ENCODE results near the gene FBLIM1.

FBLIM1 gene

GRCh38 chr1:15786581-15786980, 28.0 kb downstream of the FBLIM1 start:
- no peaks in the 10 kb centered on the region for H3K36me3 ChIP-seq (ENCODE audit: low read length)
- H3K27me3 ChIP-seq (ENCODE audit: low read length), result no peaks in the 10 kb centered on the region
- H4K20me1 ChIP-seq (ENCODE audit: low read depth, low read length), result no peaks in the 10 kb centered on the region
- no peaks in the 10 kb centered on the region for H3K9me3 ChIP-seq (ENCODE audit: insufficient read depth, low read length)
- H2AFZ ChIP-seq (ENCODE audit: low read depth, low read length, severe bottlenecking), result no peak overlapping the region
- no peak overlapping the region for H3K4me2 ChIP-seq (ENCODE audit: low read depth, low read length, poor library complexity, severe bottlenecking)
- H3K79me2 ChIP-seq (ENCODE audit: insufficient read depth, low read length), result no peaks in the 10 kb centered on the region
- H3F3A ChIP-seq (ENCODE audit: insufficient read depth), result no peaks in the 10 kb centered on the region
- TF ChIP-seq, protein P1, sequence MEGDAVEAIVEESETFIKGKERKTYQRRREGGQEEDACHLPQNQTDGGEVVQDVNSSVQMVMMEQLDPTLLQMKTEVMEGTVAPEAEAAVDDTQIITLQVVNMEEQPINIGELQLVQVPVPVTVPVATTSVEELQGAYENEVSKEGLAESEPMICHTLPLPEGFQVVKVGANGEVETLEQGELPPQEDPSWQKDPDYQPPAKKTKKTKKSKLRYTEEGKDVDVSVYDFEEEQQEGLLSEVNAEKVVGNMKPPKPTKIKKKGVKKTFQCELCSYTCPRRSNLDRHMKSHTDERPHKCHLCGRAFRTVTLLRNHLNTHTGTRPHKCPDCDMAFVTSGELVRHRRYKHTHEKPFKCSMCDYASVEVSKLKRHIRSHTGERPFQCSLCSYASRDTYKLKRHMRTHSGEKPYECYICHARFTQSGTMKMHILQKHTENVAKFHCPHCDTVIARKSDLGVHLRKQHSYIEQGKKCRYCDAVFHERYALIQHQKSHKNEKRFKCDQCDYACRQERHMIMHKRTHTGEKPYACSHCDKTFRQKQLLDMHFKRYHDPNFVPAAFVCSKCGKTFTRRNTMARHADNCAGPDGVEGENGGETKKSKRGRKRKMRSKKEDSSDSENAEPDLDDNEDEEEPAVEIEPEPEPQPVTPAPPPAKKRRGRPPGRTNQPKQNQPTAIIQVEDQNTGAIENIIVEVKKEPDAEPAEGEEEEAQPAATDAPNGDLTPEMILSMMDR (IDR thresholded peaks at IDR 0.05; ENCODE audit: insufficient read depth, low read length, poor library complexity, severe bottlenecking), result no peak
- no peak overlapping the region for H3K9ac ChIP-seq (ENCODE audit: low read length)
- H3K27ac ChIP-seq (ENCODE audit: low read depth, low read length), result no peak overlapping the region
- no peaks in the 10 kb centered on the region for H3K9me2 ChIP-seq (replicated peaks; ENCODE audit: insufficient read depth, low read length)
- no peak overlapping the region for H3K4me3 ChIP-seq (ENCODE audit: insufficient read depth, low read length, poor library complexity, severe bottlenecking)

- no peak overlapping the region for H2AFZ ChIP-seq (ENCODE audit: low read depth, low read length, severe bottlenecking)
- H3F3A ChIP-seq (ENCODE audit: insufficient read depth), result no peaks in the 10 kb centered on the region
- no peaks in the 10 kb centered on the region for H3K9me3 ChIP-seq (ENCODE audit: insufficient read depth, low read length)
- H3K79me2 ChIP-seq (ENCODE audit: insufficient read depth, low read length), result no peaks in the 10 kb centered on the region
- H3K4me2 ChIP-seq (ENCODE audit: low read depth, low read length, poor library complexity, severe bottlenecking), result no peak overlapping the region
- H3K27ac ChIP-seq (ENCODE audit: low read depth, low read length), result no peak overlapping the region
- H3K27me3 ChIP-seq (ENCODE audit: low read length), result no peaks in the 10 kb centered on the region
- H3K4me3 ChIP-seq (ENCODE audit: insufficient read depth, low read length, poor library complexity, severe bottlenecking), result no peak overlapping the region
- H3K9me2 ChIP-seq (replicated peaks; ENCODE audit: insufficient read depth, low read length), result no peaks in the 10 kb centered on the region
- H4K20me1 ChIP-seq (ENCODE audit: low read depth, low read length), result no peaks in the 10 kb centered on the region
- no peak for TF ChIP-seq EZH2phosphoT487 (conservative IDR thresholded peaks at IDR 0.05; ENCODE audit: low read length)
- TF ChIP-seq, protein P1 (IDR thresholded peaks at IDR 0.05; ENCODE audit: insufficient read depth, low read length, poor library complexity, severe bottlenecking), result no peak
- H3K36me3 ChIP-seq (ENCODE audit: low read length), result no peaks in the 10 kb centered on the region
- H3K9ac ChIP-seq (ENCODE audit: low read length), result no peak overlapping the region
Observed at GRCh38 chr1:15788624-15789301, 30.2 kb downstream of the FBLIM1 start.

GRCh38 chr1:15796086-15796462, 37.5 kb downstream of the FBLIM1 start:
- Histone ChIP-seq H4K20me1 (ENCODE audit: low read depth, low read length) (no peaks in the 10 kb centered on the region), H2AFZ (ENCODE audit: low read depth, low read length, severe bottlenecking) (no peak overlapping the region), H3K9me2 (replicated peaks; ENCODE audit: insufficient read depth, low read length) (no peaks in the 10 kb centered on the region), H3K4me3 (ENCODE audit: insufficient read depth, low read length, poor library complexity, severe bottlenecking) (no peak overlapping the region), H3K27ac (ENCODE audit: low read depth, low read length) (no peak overlapping the region), H3F3A (ENCODE audit: insufficient read depth) (no peaks in the 10 kb centered on the region), H3K9me3 (ENCODE audit: insufficient read depth, low read length) (no peaks in the 10 kb centered on the region), H3K36me3 (ENCODE audit: low read length) (no peaks in the 10 kb centered on the region), H3K79me2 (ENCODE audit: insufficient read depth, low read length) (no peaks in the 10 kb centered on the region), H3K4me2 (ENCODE audit: low read depth, low read length, poor library complexity, severe bottlenecking) (no peak overlapping the region), H3K27me3 (ENCODE audit: low read length) (no peaks in the 10 kb centered on the region), H3K9ac (ENCODE audit: low read length) (no peak overlapping the region)
- TF ChIP-seq, protein P1 (IDR thresholded peaks at IDR 0.05; ENCODE audit: insufficient read depth, low read length, poor library complexity, severe bottlenecking), result no peak
- TF ChIP-seq EZH2phosphoT487 (conservative IDR thresholded peaks at IDR 0.05; ENCODE audit: low read length), result no peak

Data from SU-DHL-6 (cell line).